ENCODE data around the gene CIB4. TPM values are rescaled to one million over a fixed set of nuclear protein-coding genes. Genes with fewer than 3 reads are reported as not detected.

CIB4 gene
- total and polyA plus RNA-seq, 12 donors, result not detected

GRCh38 chr2:26561918-26562810, 79.0 kb downstream of the CIB4 start:
- ATAC-seq, result peak; percentile 77 to 92 (median 86)

DNA sequence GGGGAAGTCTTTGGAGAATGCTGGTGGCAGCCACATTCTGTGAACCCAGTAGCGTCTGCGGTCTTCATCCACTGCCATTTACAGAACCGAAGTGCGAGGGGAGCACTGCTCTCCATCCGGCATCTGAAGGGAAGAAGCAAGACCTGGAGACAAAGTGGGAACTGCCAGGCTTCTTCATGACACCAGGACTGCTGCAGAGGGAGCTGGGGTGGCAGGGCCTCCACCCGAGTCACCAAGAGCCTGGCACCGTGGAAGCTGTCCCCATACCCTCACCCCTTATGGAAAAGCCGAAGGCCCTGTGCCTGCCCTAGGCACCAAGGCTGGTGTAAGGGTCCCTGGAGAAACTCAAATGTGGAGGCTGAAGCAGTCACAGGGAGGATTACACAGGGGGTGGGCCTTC, 79.8 kb downstream of the CIB4 start:
- DNase-seq (no peak), ATAC-seq (no peak)
- peaks cover 0 to 97% (median 88%) of the 10 kb centered on the region in 7 donors for H3K27me3 ChIP-seq
- no peaks in the 10 kb centered on the region for H3K9me3 ChIP-seq
- peaks cover 9 to 16% (median 13%) of the 10 kb centered on the region in 9 donors for H3K4me1 ChIP-seq
- TF ChIP-seq CTCF (IDR thresholded peaks at IDR 0.05), result no peak
- intact Hi-C loops (cut with DNase I), result no loop called here
- no peak overlapping the region for H3K27ac ChIP-seq
- no peaks in the 10 kb centered on the region for H3K36me3 ChIP-seq
- WGBS, 2 donors, result 94 to 96% methylated on average over 8 of the region's 8 CpGs
- H3K4me3 ChIP-seq, result no peak overlapping the region

More at GRCh38 chr2:26561918-26562810, 79.0 kb downstream of the CIB4 start:
- Histone ChIP-seq H3K9me3 (no peaks in the 10 kb centered on the region), H3K27ac (no peak overlapping the region), H3K27me3 (peaks cover 0 to 97% (median 90%) of the 10 kb centered on the region in 7 donors), H3K36me3 (no peaks in the 10 kb centered on the region), H3K4me1 (peaks cover 9 to 16% (median 13%) of the 10 kb centered on the region in 9 donors), H3K4me3 (peak overlapping the region; percentile 14 to 52 (median 44))
- DNase-seq, result peak; percentile 46 to 67
- 18 to 19% methylated on average over 67 to 69 of the region's 69 CpGs for WGBS, 2 donors
- peak in 7 of 9 donors; percentile 10 to 48 (median 31) for TF ChIP-seq CTCF (IDR thresholded peaks at IDR 0.05)
- intact Hi-C loops (cut with DNase I), result no loop called here

- Histone ChIP-seq H3K36me3 (no peaks in the 10 kb centered on the region), H3K4me3 (no peak overlapping the region), H3K9me3 (no peaks in the 10 kb centered on the region), H3K27me3 (peaks cover 0 to 95% (median 83%) of the 10 kb centered on the region in 7 donors), H3K4me1 (peaks cover 9 to 16% (median 13%) of the 10 kb centered on the region in 9 donors), H3K27ac (no peak overlapping the region)
- intact Hi-C loops (cut with DNase I), result no loop called here
- TF ChIP-seq CTCF (IDR thresholded peaks at IDR 0.05), result no peak
- no peak for ATAC-seq
- WGBS, 2 donors, result 91 to 97% methylated on average over 3 of the region's 3 CpGs
- DNase-seq, result no peak
Measured at GRCh38 chr2:26560892-26561291, 80.3 kb downstream of the CIB4 start.

DNA sequence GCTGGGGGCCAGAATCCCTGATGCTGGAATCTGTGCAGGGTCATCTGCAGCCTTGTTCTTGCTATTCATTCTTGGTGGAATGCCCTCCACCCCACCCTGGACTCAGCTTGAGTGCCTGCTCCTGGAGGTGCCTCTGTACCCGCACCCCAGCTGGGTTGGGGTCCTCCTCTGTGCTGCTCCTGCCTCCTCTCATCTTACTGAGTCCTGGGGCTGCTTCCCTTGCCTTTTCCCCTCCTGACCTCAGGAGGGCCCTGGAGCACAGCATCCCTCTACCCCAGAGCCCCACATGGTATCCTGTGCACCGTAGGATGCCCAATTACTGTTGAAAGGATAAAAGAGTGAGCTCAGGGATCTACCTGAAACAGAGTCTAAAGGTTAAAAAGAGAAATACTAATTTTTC, 81.6 kb downstream of the CIB4 start:
- Histone ChIP-seq H3K9me3 (no peaks in the 10 kb centered on the region), H3K27ac (no peak overlapping the region), H3K4me1 (peaks cover 9 to 16% (median 13%) of the 10 kb centered on the region in 9 donors), H3K36me3 (no peaks in the 10 kb centered on the region), H3K27me3 (peaks cover 0 to 85% (median 73%) of the 10 kb centered on the region in 7 donors), H3K4me3 (no peak overlapping the region)
- 62 to 64% methylated on average over 2 of the region's 2 CpGs for WGBS, 2 donors
- no peak for TF ChIP-seq CTCF (IDR thresholded peaks at IDR 0.05)
- intact Hi-C loops (cut with DNase I), result no loop called here
- DNase-seq (no peak), ATAC-seq (no peak)

Data from heart right ventricle (tissue), 16 donors.